ENCODE data around the gene SEC14L6. TPM values are rescaled to one million over a fixed set of nuclear protein-coding genes. Genes with fewer than 3 reads are reported as not detected.
A peak's percentile ranks its signal among the peaks of the same experiment; 100 is the strongest.

SEC14L6 gene
- total and polyA plus RNA-seq, 9 of the 15 experiments (the other 6 are each of a cell fraction or from before 2014, with no cell fraction given), result 0.29 to 6.1 (median 1.9) TPM

DNA sequence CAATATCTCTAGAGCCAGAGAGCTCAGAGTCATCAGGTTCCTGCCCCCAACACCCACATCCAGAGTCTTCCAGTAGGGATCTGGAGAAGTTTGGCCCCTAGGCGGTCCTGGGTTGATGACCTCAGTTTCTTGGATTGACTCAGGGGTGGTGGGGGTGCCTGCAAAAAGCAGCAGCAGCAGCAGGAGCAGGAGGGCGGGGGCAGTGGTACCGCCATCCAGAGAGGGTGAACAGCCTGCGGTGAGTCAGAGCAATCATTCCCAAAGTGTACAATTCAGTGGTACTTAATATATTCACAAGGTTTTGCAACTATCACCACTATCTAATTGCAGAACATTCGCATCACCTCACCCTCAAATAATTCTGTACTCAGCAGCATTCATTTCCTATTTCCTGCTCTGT is 64.8 kb downstream of the SEC14L6 start (continued):
- TF ChIP-seq TOE1 (IDR thresholded peaks at IDR 0.05; ENCODE audit: borderline replicate concordance), result no peak
- no peak for TF ChIP-seq TOE1 (CRISPR knock-in tag; IDR thresholded peaks at IDR 0.05; ENCODE audit: borderline replicate concordance, low read depth)
- no peak for TF ChIP-seq ZNF3 (CRISPR knock-in tag; IDR thresholded peaks at IDR 0.05)
- TF ChIP-seq, protein P1, sequence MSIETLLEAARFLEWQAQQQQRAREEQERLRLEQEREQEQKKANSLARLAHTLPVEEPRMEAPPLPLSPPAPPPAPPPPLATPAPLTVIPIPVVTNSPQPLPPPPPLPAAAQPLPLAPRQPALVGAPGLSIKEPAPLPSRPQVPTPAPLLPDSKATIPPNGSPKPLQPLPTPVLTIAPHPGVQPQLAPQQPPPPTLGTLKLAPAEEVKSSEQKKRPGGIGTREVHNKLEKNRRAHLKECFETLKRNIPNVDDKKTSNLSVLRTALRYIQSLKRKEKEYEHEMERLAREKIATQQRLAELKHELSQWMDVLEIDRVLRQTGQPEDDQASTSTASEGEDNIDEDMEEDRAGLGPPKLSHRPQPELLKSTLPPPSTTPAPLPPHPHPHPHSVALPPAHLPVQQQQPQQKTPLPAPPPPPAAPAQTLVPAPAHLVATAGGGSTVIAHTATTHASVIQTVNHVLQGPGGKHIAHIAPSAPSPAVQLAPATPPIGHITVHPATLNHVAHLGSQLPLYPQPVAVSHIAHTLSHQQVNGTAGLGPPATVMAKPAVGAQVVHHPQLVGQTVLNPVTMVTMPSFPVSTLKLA (conservative IDR thresholded peaks at IDR 0.05), result no peak
- no peak for TF ChIP-seq ZNF77 (CRISPR knock-in tag; IDR thresholded peaks at IDR 0.05)
- no peak for TF ChIP-seq PTRF (tag; IDR thresholded peaks at IDR 0.05)
- TF ChIP-seq ILK (tag; IDR thresholded peaks at IDR 0.05; ENCODE audit: borderline replicate concordance, low read depth), result no peak
- peak; percentile 11; the same call in 1 of the 2 replicates for TF ChIP-seq ATF3 (IDR thresholded peaks at IDR 0.05)
- TF ChIP-seq ATF3 (CRISPR knock-in tag; conservative IDR thresholded peaks at IDR 0.05), result no peak
- no peak for TF ChIP-seq SMC3 (conservative IDR thresholded peaks at IDR 0.05; ENCODE audit: insufficient read depth, low read depth, low read length)
- TF ChIP-seq ZNF436 (CRISPR knock-in tag; IDR thresholded peaks at IDR 0.05), result no peak
- no peak for TF ChIP-seq C11orf30 (IDR thresholded peaks at IDR 0.05; ENCODE audit: low read depth)
- 0 out of 2 replicates have a peak, but pooled peaks have one; percentile 6 for TF ChIP-seq EGR1 (conservative IDR thresholded peaks at IDR 0.05)
- no peak for TF ChIP-seq ZEB2 (IDR thresholded peaks at IDR 0.05)
- TF ChIP-seq ZNF695 (CRISPR knock-in tag; IDR thresholded peaks at IDR 0.05), result no peak
